Measurements from ENCODE around the gene ADD3. TPM values are rescaled to one million over a fixed set of nuclear protein-coding genes. Genes with fewer than 3 reads are reported as not detected.

Gene ADD3
- total RNA-seq, 1 experiment from 2014 or later, result 32.4 TPM

DNA sequence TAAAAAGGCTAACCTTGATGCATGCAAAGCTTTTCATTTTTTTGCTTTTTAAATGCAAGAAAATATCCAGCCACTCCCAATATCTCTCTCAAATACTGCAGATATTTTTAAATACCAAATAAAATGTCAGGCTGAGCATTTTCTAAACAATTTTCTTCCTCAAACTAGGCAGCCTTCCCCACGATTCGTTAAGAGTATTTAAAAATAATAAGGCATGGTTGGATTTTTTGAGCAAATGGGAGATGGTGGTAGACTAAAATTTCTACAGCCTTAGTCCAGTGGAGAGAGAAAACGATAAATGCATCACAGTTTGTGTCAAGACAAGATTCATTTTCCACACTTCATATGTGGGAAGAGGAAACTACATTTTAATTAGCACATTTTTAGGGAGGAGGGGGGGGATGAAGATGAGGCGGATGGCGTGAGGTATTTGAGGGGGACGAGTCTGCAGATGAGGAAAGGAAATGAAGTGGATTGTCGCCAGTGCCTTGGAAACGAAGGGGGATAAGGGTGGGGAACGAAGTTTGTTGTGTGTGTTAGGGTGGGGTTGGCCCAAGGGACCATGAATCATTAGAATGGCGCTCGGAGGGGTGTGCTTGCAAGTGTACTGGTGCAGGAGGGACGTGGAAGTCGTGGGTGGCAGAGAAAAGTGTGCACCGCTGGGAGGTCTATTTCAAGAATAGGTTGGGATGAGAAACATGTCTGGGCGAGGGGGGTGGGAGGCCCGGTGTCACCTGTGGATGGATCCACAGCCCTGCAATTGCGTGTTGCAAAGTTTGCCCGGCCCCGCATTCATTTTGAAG, 1.2 kb upstream of the ADD3 start:
- Histone ChIP-seq H3K36me3 (ENCODE audit: control insufficient read depth, insufficient read depth, low read length) (no peaks in the 10 kb centered on the region; the same call in 1 of the 2 replicates), H3K27me3 (ENCODE audit: control insufficient read depth, insufficient read depth, low read length) (no peaks in the 10 kb centered on the region), H3K4me1 (ENCODE audit: control insufficient read depth, insufficient read depth, low read length) (peaks cover 25% of the 10 kb centered on the region), H3K9me3 (ENCODE audit: control insufficient read depth, insufficient read depth, low read depth, low read length) (no peaks in the 10 kb centered on the region), H3K27ac (ENCODE audit: low read length) (no peak overlapping the region), H3K4me3 (ENCODE audit: low read depth in 2 of 2, low read length in 2 of 2) (peak overlapping the region; percentile 71 to 73)
- DNase-seq (ENCODE audit: low read depth, low spot score) (no peak), ATAC-seq (no peak)
- TF ChIP-seq, protein P1, sequence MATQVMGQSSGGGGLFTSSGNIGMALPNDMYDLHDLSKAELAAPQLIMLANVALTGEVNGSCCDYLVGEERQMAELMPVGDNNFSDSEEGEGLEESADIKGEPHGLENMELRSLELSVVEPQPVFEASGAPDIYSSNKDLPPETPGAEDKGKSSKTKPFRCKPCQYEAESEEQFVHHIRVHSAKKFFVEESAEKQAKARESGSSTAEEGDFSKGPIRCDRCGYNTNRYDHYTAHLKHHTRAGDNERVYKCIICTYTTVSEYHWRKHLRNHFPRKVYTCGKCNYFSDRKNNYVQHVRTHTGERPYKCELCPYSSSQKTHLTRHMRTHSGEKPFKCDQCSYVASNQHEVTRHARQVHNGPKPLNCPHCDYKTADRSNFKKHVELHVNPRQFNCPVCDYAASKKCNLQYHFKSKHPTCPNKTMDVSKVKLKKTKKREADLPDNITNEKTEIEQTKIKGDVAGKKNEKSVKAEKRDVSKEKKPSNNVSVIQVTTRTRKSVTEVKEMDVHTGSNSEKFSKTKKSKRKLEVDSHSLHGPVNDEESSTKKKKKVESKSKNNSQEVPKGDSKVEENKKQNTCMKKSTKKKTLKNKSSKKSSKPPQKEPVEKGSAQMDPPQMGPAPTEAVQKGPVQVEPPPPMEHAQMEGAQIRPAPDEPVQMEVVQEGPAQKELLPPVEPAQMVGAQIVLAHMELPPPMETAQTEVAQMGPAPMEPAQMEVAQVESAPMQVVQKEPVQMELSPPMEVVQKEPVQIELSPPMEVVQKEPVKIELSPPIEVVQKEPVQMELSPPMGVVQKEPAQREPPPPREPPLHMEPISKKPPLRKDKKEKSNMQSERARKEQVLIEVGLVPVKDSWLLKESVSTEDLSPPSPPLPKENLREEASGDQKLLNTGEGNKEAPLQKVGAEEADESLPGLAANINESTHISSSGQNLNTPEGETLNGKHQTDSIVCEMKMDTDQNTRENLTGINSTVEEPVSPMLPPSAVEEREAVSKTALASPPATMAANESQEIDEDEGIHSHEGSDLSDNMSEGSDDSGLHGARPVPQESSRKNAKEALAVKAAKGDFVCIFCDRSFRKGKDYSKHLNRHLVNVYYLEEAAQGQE (IDR thresholded peaks at IDR 0.05; ENCODE audit: insufficient read depth in 1 of 2, low read depth in 2 of 2, low read length in 1 of 2), result no peak
- TF ChIP-seq SIN3A (IDR thresholded peaks at IDR 0.05; ENCODE audit: borderline replicate concordance, insufficient read depth, low read depth, low read length) (no peak), TCF7L2 (IDR thresholded peaks at IDR 0.05; ENCODE audit: low read depth, low read length) (no peak)
- TF ChIP-seq, protein P2, sequence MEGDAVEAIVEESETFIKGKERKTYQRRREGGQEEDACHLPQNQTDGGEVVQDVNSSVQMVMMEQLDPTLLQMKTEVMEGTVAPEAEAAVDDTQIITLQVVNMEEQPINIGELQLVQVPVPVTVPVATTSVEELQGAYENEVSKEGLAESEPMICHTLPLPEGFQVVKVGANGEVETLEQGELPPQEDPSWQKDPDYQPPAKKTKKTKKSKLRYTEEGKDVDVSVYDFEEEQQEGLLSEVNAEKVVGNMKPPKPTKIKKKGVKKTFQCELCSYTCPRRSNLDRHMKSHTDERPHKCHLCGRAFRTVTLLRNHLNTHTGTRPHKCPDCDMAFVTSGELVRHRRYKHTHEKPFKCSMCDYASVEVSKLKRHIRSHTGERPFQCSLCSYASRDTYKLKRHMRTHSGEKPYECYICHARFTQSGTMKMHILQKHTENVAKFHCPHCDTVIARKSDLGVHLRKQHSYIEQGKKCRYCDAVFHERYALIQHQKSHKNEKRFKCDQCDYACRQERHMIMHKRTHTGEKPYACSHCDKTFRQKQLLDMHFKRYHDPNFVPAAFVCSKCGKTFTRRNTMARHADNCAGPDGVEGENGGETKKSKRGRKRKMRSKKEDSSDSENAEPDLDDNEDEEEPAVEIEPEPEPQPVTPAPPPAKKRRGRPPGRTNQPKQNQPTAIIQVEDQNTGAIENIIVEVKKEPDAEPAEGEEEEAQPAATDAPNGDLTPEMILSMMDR (IDR thresholded peaks at IDR 0.05), result no peak
- no TSS peak for BruUV-seq (replicated peaks)
- POLR2A ChIA-PET, result interaction anchor here (0.6 kb wide), 2 partner anchors 19 to 83 kb away, joined by 3 to 4 read pairs; partner anchors contain the start of gene XPNPEP1
- in situ Hi-C loops (cut with HindIII; ENCODE audit: low pct_unique_long_range_greater_than_20kb, low sequenced_read_pairs), result no loop called here
- intact Hi-C loops (cut with micrococcal nuclease; ENCODE audit: unreplicated experiment), result loop anchor here (5.0 kb wide), 1 partner anchor 124 kb away; no protein-coding TSS in a partner anchor
- CTCF ChIA-PET, result interaction anchor here (1.7 kb wide), 1 partner anchor 122 kb away, joined by 5 read pairs; no protein-coding TSS in a partner anchor

DNA sequence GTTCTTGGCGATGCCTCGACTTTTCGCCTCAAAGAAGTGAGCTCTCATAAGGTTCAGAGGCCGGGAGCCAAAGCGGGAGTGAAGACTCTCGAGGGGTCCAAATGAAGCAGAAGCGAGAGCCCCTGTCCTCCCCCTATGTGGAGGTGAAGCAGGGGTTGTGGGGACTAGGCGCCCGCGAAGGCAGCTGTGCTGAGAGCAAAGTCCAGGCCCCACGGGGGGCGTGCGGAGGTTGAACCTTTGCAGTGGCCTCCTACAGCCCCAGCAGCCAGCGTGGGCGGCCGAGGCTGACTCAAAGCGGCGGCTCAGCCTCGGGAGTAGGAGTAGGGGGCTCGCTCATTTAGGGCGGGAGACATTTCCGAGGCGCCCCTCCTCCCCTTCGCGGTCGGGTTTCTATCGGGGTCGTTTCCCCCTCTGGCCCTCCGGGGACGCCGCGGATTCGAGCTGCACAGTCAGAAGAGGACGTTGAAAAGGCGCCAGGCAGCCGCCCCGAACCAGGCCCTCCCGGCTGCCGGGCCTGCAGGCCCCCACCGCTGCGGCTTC, 553 bp upstream of the ADD3 start:
- BruUV-seq (replicated peaks), result no TSS peak
- ChIA-PET CTCF (interaction anchor here (1.7 kb wide), 1 partner anchor 123 kb away, joined by 5 read pairs; no protein-coding TSS in a partner anchor), POLR2A (interaction anchor here (0.6 kb wide), 2 partner anchors 20 to 84 kb away, joined by 3 to 4 read pairs; partner anchors contain the start of gene XPNPEP1)
- TF ChIP-seq SIN3A (IDR thresholded peaks at IDR 0.05; ENCODE audit: borderline replicate concordance, insufficient read depth, low read depth, low read length), result no peak
- TF ChIP-seq POLR2AphosphoS5 (IDR thresholded peaks at IDR 0.05; ENCODE audit: low read depth, low read length), result no peak
- TF ChIP-seq, protein P2 (IDR thresholded peaks at IDR 0.05), result no peak
- no peaks in the 10 kb centered on the region for H3K27me3 ChIP-seq (ENCODE audit: control insufficient read depth, insufficient read depth, low read length)
- H3K9me3 ChIP-seq (ENCODE audit: control insufficient read depth, insufficient read depth, low read depth, low read length), result no peaks in the 10 kb centered on the region
- H3K36me3 ChIP-seq (ENCODE audit: control insufficient read depth, insufficient read depth, low read length), result no peaks in the 10 kb centered on the region; the same call in 1 of the 2 replicates
- H3K4me1 ChIP-seq (ENCODE audit: control insufficient read depth, insufficient read depth, low read length), result peaks cover 25% of the 10 kb centered on the region
- in situ Hi-C loops (cut with HindIII; ENCODE audit: low pct_unique_long_range_greater_than_20kb, low sequenced_read_pairs) (no loop called here), intact Hi-C loops (cut with micrococcal nuclease; ENCODE audit: unreplicated experiment) (loop anchor here (5.0 kb wide), 1 partner anchor 125 kb away; no protein-coding TSS in a partner anchor)
- peak overlapping the region; percentile 71 to 73 for H3K4me3 ChIP-seq (ENCODE audit: low read depth in 2 of 2, low read length in 2 of 2)
- H3K27ac ChIP-seq (ENCODE audit: low read length), result peak overlapping the region; percentile 36
- DNase-seq (ENCODE audit: low read depth, low spot score) (no peak), ATAC-seq (peak; percentile 60)

Data from Panc1 (cell line).